ENCODE measurements around the gene RSPO1.

The RSPO1 gene

GRCh38 chr1:37651803-37652202 is 17.1 kb upstream of the RSPO1 start:
- POLR2A ChIA-PET: no interaction called here
- CTCF ChIA-PET: no interaction called here
- DNase-seq (ENCODE audit: extremely low spot score): no peak
- TF ChIP-seq, protein P1, sequence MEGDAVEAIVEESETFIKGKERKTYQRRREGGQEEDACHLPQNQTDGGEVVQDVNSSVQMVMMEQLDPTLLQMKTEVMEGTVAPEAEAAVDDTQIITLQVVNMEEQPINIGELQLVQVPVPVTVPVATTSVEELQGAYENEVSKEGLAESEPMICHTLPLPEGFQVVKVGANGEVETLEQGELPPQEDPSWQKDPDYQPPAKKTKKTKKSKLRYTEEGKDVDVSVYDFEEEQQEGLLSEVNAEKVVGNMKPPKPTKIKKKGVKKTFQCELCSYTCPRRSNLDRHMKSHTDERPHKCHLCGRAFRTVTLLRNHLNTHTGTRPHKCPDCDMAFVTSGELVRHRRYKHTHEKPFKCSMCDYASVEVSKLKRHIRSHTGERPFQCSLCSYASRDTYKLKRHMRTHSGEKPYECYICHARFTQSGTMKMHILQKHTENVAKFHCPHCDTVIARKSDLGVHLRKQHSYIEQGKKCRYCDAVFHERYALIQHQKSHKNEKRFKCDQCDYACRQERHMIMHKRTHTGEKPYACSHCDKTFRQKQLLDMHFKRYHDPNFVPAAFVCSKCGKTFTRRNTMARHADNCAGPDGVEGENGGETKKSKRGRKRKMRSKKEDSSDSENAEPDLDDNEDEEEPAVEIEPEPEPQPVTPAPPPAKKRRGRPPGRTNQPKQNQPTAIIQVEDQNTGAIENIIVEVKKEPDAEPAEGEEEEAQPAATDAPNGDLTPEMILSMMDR (IDR thresholded peaks at IDR 0.05; ENCODE audit: control extremely low read depth, extremely low read depth, low read depth, missing control alignments): no peak

GRCh38 chr1:37650721-37651120 is 16.0 kb upstream of the RSPO1 start:
- CTCF ChIA-PET: interaction anchor here (1.0 to 1.1 kb wide), 2 partner anchors 10 to 31 kb away, joined by 3 read pairs; no protein-coding TSS in a partner anchor
- TF ChIP-seq, protein P1 (IDR thresholded peaks at IDR 0.05; ENCODE audit: control extremely low read depth, extremely low read depth, low read depth, missing control alignments): no peak
- POLR2A ChIA-PET: no interaction called here
- DNase-seq (ENCODE audit: extremely low spot score): no peak

DNA sequence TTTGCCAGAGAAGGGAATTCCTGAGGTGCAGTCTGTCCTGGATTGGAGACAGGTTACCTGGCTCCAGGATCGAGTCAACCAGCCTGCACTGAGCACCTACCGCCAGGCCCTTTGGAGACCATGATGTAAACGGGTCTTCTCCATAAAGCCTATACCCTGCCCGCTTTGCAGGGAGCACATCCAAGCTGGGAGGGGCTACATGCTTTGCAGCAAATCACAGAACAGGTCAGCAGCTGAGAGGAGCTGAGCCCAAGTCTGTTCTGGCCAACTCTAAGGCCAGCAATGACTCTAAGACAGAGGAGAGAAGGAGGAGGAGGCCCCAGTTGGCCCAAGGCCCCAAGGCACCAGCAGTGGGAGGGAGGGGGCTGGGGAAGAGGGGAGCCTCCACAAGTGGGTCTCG is 15.5 kb upstream of the RSPO1 start:
- ChIA-PET POLR2A (no interaction called here), CTCF (interaction anchor here (1.1 kb wide), 1 partner anchor 10 kb away, joined by 3 read pairs; no protein-coding TSS in a partner anchor)
- DNase-seq (ENCODE audit: extremely low spot score): no peak
- TF ChIP-seq, protein P1 (IDR thresholded peaks at IDR 0.05; ENCODE audit: control extremely low read depth, extremely low read depth, low read depth, missing control alignments): no peak

DNA sequence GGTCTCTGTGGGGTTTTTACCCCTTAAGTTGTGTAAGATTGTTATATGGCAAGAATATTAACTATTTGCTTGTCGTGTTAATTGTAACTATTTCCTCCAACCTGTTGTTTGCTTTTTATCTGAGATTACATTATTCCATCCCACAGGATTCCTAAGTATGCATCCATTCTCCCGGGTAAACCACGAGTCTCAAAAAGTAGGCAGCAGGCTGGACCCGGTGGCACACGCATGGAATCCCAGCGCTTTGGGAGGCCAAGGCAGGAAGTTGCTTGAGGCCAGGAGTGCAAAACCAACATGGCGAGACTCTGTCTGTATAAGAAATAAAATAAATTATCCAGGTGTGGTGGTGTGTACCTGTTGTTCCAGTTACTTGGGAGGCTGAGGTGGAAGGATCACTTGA is 12.6 kb upstream of the RSPO1 start:
- no peak for DNase-seq (ENCODE audit: extremely low spot score)
- ChIA-PET POLR2A (no interaction called here), CTCF (interaction anchor here (0.8 kb wide), 1 partner anchor 47 kb away, joined by 3 read pairs; no protein-coding TSS in a partner anchor)
- TF ChIP-seq, protein P1 (IDR thresholded peaks at IDR 0.05; ENCODE audit: control extremely low read depth, extremely low read depth, low read depth, missing control alignments): no peak

GRCh38 chr1:37641059-37641458 is 6.4 kb upstream of the RSPO1 start:
- DNase-seq (ENCODE audit: extremely low spot score): no peak
- CTCF ChIA-PET: no interaction called here
- POLR2A ChIA-PET: no interaction called here
- TF ChIP-seq, protein P1 (IDR thresholded peaks at IDR 0.05; ENCODE audit: control extremely low read depth, extremely low read depth, low read depth, missing control alignments): no peak

GRCh38 chr1:37636435-37636834 is 1.7 kb upstream of the RSPO1 start:
- ChIA-PET CTCF (no interaction called here), POLR2A (no interaction called here)
- TF ChIP-seq, protein P1 (IDR thresholded peaks at IDR 0.05; ENCODE audit: control extremely low read depth, extremely low read depth, low read depth, missing control alignments): no peak
- no peak for DNase-seq (ENCODE audit: extremely low spot score)
